GM12878 (cell line): ENCODE results near the gene CNTNAP2. TPM values are rescaled to one million over a fixed set of nuclear protein-coding genes. Genes with fewer than 3 reads are reported as not detected.
"Not testable (repeated sequence)": the region's sequence is repeated elsewhere in the genome, so short reads cannot be mapped to it uniquely, and the experiment has no call there.

Experiments
- ATAC-seq: fragments of 200-7000 bp; cut with Tn5 transposase; 3 replicates; pipeline ENCODE4 v1.9.1; 2020; ENCODE audit warnings: mild to moderate bottlenecking, moderate library complexity
- BruUV-seq: library from RNA; stranded (reverse); fragments of 400-500 nt; replicated peaks from 2 replicates; lab custom pipeline; 2021; lab: Mats Ljungman, UMichigan
- CTCF ChIA-PET: fragments of 300-600 bp; sonication (Branson Sonifier 250); formaldehyde crosslinking; extraction: SDS; loops from one replicate; lab custom pipeline; 2021; ENCODE audit warnings: inconsistent platforms; lab: Yijun Ruan, JAX
- POLR2A ChIA-PET: fragments of 350-600 bp; formaldehyde crosslinking; extraction: SDS; loops from one replicate; lab custom pipeline; 2021; ENCODE audit warnings: inconsistent platforms; lab: Charles Lee
- RAD21 ChIA-PET: fragments of 300-600 bp; sonication (Branson Sonifier 250); formaldehyde crosslinking; loops from one replicate; lab custom pipeline; 2023; ENCODE audit warnings: antibody characterized with exemption; ENCODE audit not compliant: unreplicated experiment; lab: Charles Lee
- SMC1A ChIA-PET: fragments of 300-600 bp; sonication (Branson Sonifier 250); formaldehyde crosslinking; loops from one replicate; lab custom pipeline; 2023; ENCODE audit not compliant: unreplicated experiment, uncharacterized antibody; lab: Charles Lee
- DNase-seq: peaks from one replicate; pipeline ENCODE4 v3.0.0-alpha.2; 2011; ENCODE audit warnings: low read depth, low spot score
- FAIRE-seq: peaks from 3 replicates; lab custom pipeline; 2011; peaks lifted over from hg19 to GRCh38; lab: Jason Lieb, UNC
- H2AFZ ChIP-seq: 2 replicates; pipeline ENCODE4 v1.6.0; 2011; ENCODE audit warnings: low read depth, low read length, control low read depth; ENCODE audit not compliant: control insufficient read depth
- H3K27ac ChIP-seq: 2 replicates; pipeline ENCODE4 v1.5.1; 2011; ENCODE audit warnings: control low read depth; ENCODE audit not compliant: control insufficient read depth, insufficient read depth
- H3K27me3 ChIP-seq, 2 experiments: replicated peaks in 1 of 2; 2 replicates each; pipeline versions ENCODE4 v1.6.0 to v1.6.1; 2011; ENCODE audit warnings: low read length in 1 of 2; ENCODE audit not compliant: control insufficient read depth in 2 of 2, insufficient read depth in 2 of 2
- H3K36me3 ChIP-seq, 2 experiments: 2 replicates each; pipeline ENCODE4 v1.5.1; 2011; ENCODE audit warnings: low read length in 1 of 2; ENCODE audit not compliant: control insufficient read depth in 2 of 2, insufficient read depth in 2 of 2
- H3K4me1 ChIP-seq: 2 replicates; pipeline ENCODE4 v1.6.1; 2011; ENCODE audit warnings: mild to moderate bottlenecking, low read length, moderate library complexity, mixed read lengths; ENCODE audit not compliant: control insufficient read depth, insufficient read depth
- H3K4me2 ChIP-seq: 2 replicates; pipeline ENCODE4 v1.6.0; 2011; ENCODE audit warnings: control low read depth; ENCODE audit not compliant: control insufficient read depth, insufficient read depth
- H3K4me3 ChIP-seq: fragments of 200-600 bp; sonication (generic); 2 replicates; pipeline ENCODE4 v1.5.1; 2016
- H3K79me2 ChIP-seq: 2 replicates; pipeline ENCODE4 v1.6.0; 2011; ENCODE audit warnings: low read length; ENCODE audit not compliant: control insufficient read depth, insufficient read depth
- H3K9ac ChIP-seq: 2 replicates; pipeline ENCODE4 v1.8.0; 2011; ENCODE audit warnings: low read length, control low read depth, mixed read lengths; ENCODE audit not compliant: control insufficient read depth, insufficient read depth
- H3K9me3 ChIP-seq: replicated peaks from 3 replicates; pipeline ENCODE4 v1.5.1; 2011; ENCODE audit warnings: mild to moderate bottlenecking, low read length; ENCODE audit not compliant: control insufficient read depth, insufficient read depth
- H4K20me1 ChIP-seq: 2 replicates; pipeline ENCODE4 v1.6.0; 2011; ENCODE audit not compliant: control insufficient read depth, insufficient read depth
- EED ChIP-seq: sonication (generic); IDR thresholded peaks from 2 replicates; pipeline ENCODE4 v1.6.1; 2016; ENCODE audit warnings: antibody characterized with exemption, low read depth
- ESRRA ChIP-seq: IDR thresholded peaks from 2 replicates; pipeline ENCODE4 v1.6.1; 2012; ENCODE audit warnings: mild to moderate bottlenecking, low read length, improper control_type of control experiment
- HSF1 ChIP-seq: fragments of 150-350 bp; IDR thresholded peaks from 2 replicates; pipeline ENCODE4 v1.6.1; 2014; ENCODE audit warnings: mild to moderate bottlenecking, low read depth, low read length
- MLLT1 ChIP-seq: fragments of 450-650 bp; IDR thresholded peaks from 2 replicates; pipeline ENCODE4 v1.6.1; 2016; ENCODE audit warnings: mild to moderate bottlenecking
- SMARCA5 ChIP-seq: fragments of 450-650 bp; IDR thresholded peaks from 2 replicates; pipeline ENCODE4 v1.6.1; 2017; ENCODE audit warnings: mild to moderate bottlenecking
- ZNF207 ChIP-seq: fragments of 450-650 bp; IDR thresholded peaks from 2 replicates; pipeline ENCODE4 v1.6.1; 2014; ENCODE audit warnings: antibody characterized with exemption, mild to moderate bottlenecking, borderline replicate concordance
- WGBS: methylation state at CpG from one replicate; pipeline ENCODE4 v1.1.6; 2016; ENCODE audit warnings: low lambda C conversion rate; ENCODE audit not compliant: insufficient replicate concordance, insufficient coverage; ENCODE audit errors: missing lambda C conversion rate; 5-methylcytosine and 5-hydroxymethylcytosine counted together
- in situ Hi-C: fragments of 300-500 bp; cut with MboI; formaldehyde crosslinking; loops from 9 replicates; pipeline ENCODE4 v1.14.3; 2018; ENCODE audit warnings: mixed read lengths
- intact Hi-C: fragments of 100-400 bp; cut with micrococcal nuclease; formaldehyde crosslinking; loops from one replicate; pipeline ENCODE4 v1.14.2; 2022; ENCODE audit not compliant: unreplicated experiment
- polyA plus RNA-seq, 11 experiments: library from polyadenylated mRNA; depleted of rRNA in 4 of 11; unstranded in 6 of 11; stranded (reverse) in 5 of 11; fragments of >200 nt; fragmentation: Nextera tagmentation in 4 of 11; fragmentation: Illumina TruSeq in 1 of 11; extraction: Ambion mirVana in 4 of 11; extraction: Trizol in 1 of 11; gene quantifications; 1 replicate in 1 of 11; 2 replicates in 10 of 11; pipeline versions ENCODE4 v1.2.1 to v1.2.3, GENCODE V29; 2011 to 2016; ENCODE audit warnings: inconsistent platforms in 2 of 11, missing spikeins in 2 of 11, low read depth in 1 of 11
- total RNA-seq, 4 experiments: library from RNA; depleted of rRNA in 3 of 4; stranded (reverse); fragments of >200 nt in 3 of 4; fragmentation: Illumina TruSeq in 1 of 4; extraction: Trizol in 1 of 4; gene quantifications; 2 replicates each; pipeline versions ENCODE4 v1.2.1 to v1.2.3, GENCODE V29; 2013 to 2021
- TF ChIP-seq, protein P1 (sequence below): IDR thresholded peaks from 2 replicates; pipeline ENCODE4 v1.6.1; 2011; ENCODE audit warnings: low read depth, mild to moderate bottlenecking, low read length, moderate library complexity, borderline replicate concordance; ENCODE audit errors: extremely low read depth
- TF ChIP-seq, protein P2 (sequence below): fragments of 450-650 bp; IDR thresholded peaks from 2 replicates; pipeline ENCODE4 v1.6.1; 2017; ENCODE audit warnings: low read depth, mild to moderate bottlenecking, moderate library complexity

The CNTNAP2 gene
- total and polyA plus RNA-seq, 10 of the 15 experiments (the other 5 are each of a cell fraction or from before 2014, with no cell fraction given), result 0.03 to 0.08 (median 0.03) TPM; not detected in 7

DNA sequence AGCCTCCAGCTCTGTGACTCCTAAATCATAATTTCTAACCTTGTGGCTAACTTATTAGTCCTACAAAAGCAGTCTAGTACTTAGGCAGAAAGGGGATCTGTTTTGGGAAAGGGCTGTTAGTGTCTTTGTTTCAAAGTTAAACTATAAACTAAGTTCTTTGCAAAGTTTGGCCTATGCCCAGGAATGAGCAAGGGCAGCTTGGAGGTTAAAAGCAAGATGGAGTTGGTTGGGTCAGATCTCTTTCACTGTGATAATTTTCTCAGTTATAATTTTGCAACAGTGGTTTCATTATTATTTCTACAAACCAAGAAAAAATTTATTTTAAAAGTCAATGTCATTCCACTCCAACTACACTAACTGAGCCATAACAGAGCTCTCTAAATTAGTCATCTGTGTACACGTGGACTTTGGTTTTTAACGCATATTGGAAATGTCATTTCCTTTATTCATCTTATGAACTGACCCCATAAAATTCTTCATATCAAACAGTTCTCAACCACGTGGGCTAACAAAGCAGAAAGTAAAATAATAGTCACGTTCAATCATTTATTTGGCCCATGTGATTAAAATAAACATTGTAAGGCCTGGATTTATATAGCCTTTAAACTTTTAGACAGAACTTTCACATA lies 2330.7 kb downstream of the CNTNAP2 start (continued):
- TF ChIP-seq SMARCA5, result no peak
- TF ChIP-seq, protein P1, sequence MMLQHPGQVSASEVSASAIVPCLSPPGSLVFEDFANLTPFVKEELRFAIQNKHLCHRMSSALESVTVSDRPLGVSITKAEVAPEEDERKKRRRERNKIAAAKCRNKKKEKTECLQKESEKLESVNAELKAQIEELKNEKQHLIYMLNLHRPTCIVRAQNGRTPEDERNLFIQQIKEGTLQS, result no peak
- no peak for TF ChIP-seq HSF1
- no peak for TF ChIP-seq EED
- no peak for TF ChIP-seq ESRRA
- no peak for TF ChIP-seq MLLT1
- TF ChIP-seq, protein P2, sequence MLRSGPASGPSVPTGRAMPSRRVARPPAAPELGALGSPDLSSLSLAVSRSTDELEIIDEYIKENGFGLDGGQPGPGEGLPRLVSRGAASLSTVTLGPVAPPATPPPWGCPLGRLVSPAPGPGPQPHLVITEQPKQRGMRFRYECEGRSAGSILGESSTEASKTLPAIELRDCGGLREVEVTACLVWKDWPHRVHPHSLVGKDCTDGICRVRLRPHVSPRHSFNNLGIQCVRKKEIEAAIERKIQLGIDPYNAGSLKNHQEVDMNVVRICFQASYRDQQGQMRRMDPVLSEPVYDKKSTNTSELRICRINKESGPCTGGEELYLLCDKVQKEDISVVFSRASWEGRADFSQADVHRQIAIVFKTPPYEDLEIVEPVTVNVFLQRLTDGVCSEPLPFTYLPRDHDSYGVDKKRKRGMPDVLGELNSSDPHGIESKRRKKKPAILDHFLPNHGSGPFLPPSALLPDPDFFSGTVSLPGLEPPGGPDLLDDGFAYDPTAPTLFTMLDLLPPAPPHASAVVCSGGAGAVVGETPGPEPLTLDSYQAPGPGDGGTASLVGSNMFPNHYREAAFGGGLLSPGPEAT, result no peak
- no peak for TF ChIP-seq ZNF207

GRCh38 chr7:148451526-148451925 lies 2334.9 kb downstream of the CNTNAP2 start:
- H3K9me3 ChIP-seq, POLR2A ChIA-PET, FAIRE-seq, H3K79me2 ChIP-seq, DNase-seq, H3K4me2 ChIP-seq, H3K27me3 ChIP-seq, H3K4me1 ChIP-seq, CTCF ChIA-PET, intact Hi-C loops, H3K36me3 ChIP-seq, in situ Hi-C loops, H4K20me1 ChIP-seq, SMC1A ChIA-PET, BruUV-seq, H2AFZ ChIP-seq, H3K9ac ChIP-seq, ATAC-seq, RAD21 ChIA-PET, H3K27ac ChIP-seq, H3K4me3 ChIP-seq: not testable (repeated sequence)
- 3% methylated on average over 2 of the region's 8 CpGs for WGBS
